Fibroblast of lung (primary cell): Measurements from ENCODE around the gene NR2E3. TPM values are rescaled to one million over a fixed set of nuclear protein-coding genes. Genes with fewer than 3 reads are reported as not detected.

Source experiments
- DNase-seq, 2 donors: peaks; one replicate each; pipeline versions ENCODE4 v3.0.0 to v3.0.0-alpha.2; 2010; ENCODE audit warnings: low read depth in 2 of 2
- H2AFZ ChIP-seq: 2 replicates; pipeline ENCODE4 v1.5.1; 2012; ENCODE audit warnings: low read length, control low read depth, inconsistent platforms
- H3K27ac ChIP-seq: 2 replicates; pipeline ENCODE4 v1.5.1; 2011; ENCODE audit warnings: low read length, control low read depth; ENCODE audit not compliant: insufficient read depth
- H3K27me3 ChIP-seq: 2 replicates; pipeline ENCODE4 v1.5.1; 2011; ENCODE audit warnings: mild to moderate bottlenecking, low read length; ENCODE audit not compliant: control insufficient read depth, insufficient read depth
- H3K36me3 ChIP-seq: 2 replicates; pipeline ENCODE4 v1.5.1; 2011; ENCODE audit warnings: low read length; ENCODE audit not compliant: control insufficient read depth, insufficient read depth
- H3K4me1 ChIP-seq: 2 replicates; pipeline ENCODE4 v1.5.1; 2011; ENCODE audit warnings: low read length; ENCODE audit not compliant: control insufficient read depth, insufficient read depth; ENCODE audit errors: extremely low read depth
- H3K4me2 ChIP-seq: 2 replicates; pipeline ENCODE4 v1.5.1; 2011; ENCODE audit warnings: low read length, control low read depth; ENCODE audit not compliant: insufficient read depth; ENCODE audit errors: extremely low read depth
- H3K4me3 ChIP-seq, 4 experiments: fragments of 200-600 bp in 1 of 4; sonication (generic) in 1 of 4; replicated peaks in 1 of 4; 2 replicates each; pipeline ENCODE4 v1.5.1; 2011 to 2016; ENCODE audit warnings: low read length in 4 of 4, low read depth in 3 of 4, mild to moderate bottlenecking in 3 of 4, control low read depth in 2 of 4, inconsistent platforms in 1 of 4, mixed read lengths in 1 of 4; ENCODE audit not compliant: insufficient read depth in 1 of 4; ENCODE audit errors: control extremely low read depth in 1 of 4
- H3K79me2 ChIP-seq: 2 replicates; pipeline ENCODE4 v1.5.1; 2012; ENCODE audit warnings: mild to moderate bottlenecking, low read length, inconsistent platforms; ENCODE audit not compliant: control insufficient read depth, insufficient read depth
- H3K9ac ChIP-seq: 2 replicates; pipeline ENCODE4 v1.5.1; 2011; ENCODE audit warnings: mild to moderate bottlenecking, low read length, control low read depth; ENCODE audit not compliant: insufficient read depth
- H3K9me3 ChIP-seq: 2 replicates; pipeline ENCODE4 v1.5.1; 2012; ENCODE audit warnings: low read depth, low read length; ENCODE audit not compliant: control insufficient read depth, insufficient read depth
- H4K20me1 ChIP-seq: 2 replicates; pipeline ENCODE4 v1.5.1; 2011; ENCODE audit warnings: low read length; ENCODE audit not compliant: control insufficient read depth, insufficient read depth; ENCODE audit errors: extremely low read depth
- CTCF ChIP-seq, 2 donors: IDR thresholded peaks in 1 of 2; conservative IDR thresholded peaks in 1 of 2; 1 replicate in 1 of 2; 2 replicates in 1 of 2; pipeline ENCODE4 v1.5.1; 2011 to 2012; ENCODE audit warnings: low read length in 2 of 2, control low read depth in 1 of 2, inconsistent platforms in 1 of 2, low read depth in 1 of 2, mild to moderate bottlenecking in 1 of 2
- EZH2 ChIP-seq: IDR thresholded peaks from 2 replicates; pipeline ENCODE4 v1.5.1; 2012; ENCODE audit warnings: low read length, control low read depth, mild to moderate bottlenecking; ENCODE audit errors: missing control alignments
- polyA plus RNA-seq, 2 donors: library from polyadenylated mRNA; depleted of rRNA in 1 of 2; stranded (reverse) in 1 of 2; unstranded in 1 of 2; fragments of >200 nt; gene quantifications; 2 replicates each; pipeline ENCODE4 v1.2.1, GENCODE V29; 2011 to 2012; ENCODE audit warnings: missing spikeins in 1 of 2
- total RNA-seq: library from RNA; depleted of rRNA; stranded (reverse); fragments of >200 nt; gene quantifications from 2 replicates; pipeline ENCODE4 v1.2.1, GENCODE V29; 2014

NR2E3 gene
- total and polyA plus RNA-seq, 2 donors (not counting 1 experiment from before 2014, with no cell fraction given): 0.08 to 1.3 TPM

GRCh38 chr15:71822890-71823630 is 12.7 kb downstream of the NR2E3 start:
- no peak for DNase-seq
- H3K27me3 ChIP-seq: no peaks in the 10 kb centered on the region
- H3K9ac ChIP-seq: no peak overlapping the region
- H2AFZ ChIP-seq: no peak overlapping the region
- no peaks in the 10 kb centered on the region for H3K4me1 ChIP-seq
- H3K9me3 ChIP-seq: peaks cover 4% of the 10 kb centered on the region
- TF ChIP-seq CTCF (conservative IDR thresholded peaks at IDR 0.05 in 1 of 2, IDR thresholded peaks at IDR 0.05 in 1 of 2; ENCODE audit: low read depth in 1 of 2, low read length in 2 of 2) (no peak), EZH2 (no peak)
- H3K79me2 ChIP-seq: no peaks in the 10 kb centered on the region
- no peak overlapping the region for H3K4me3 ChIP-seq
- H3K36me3 ChIP-seq: no peaks in the 10 kb centered on the region
- H3K27ac ChIP-seq: no peak overlapping the region
- H3K4me2 ChIP-seq: no peak overlapping the region
- H4K20me1 ChIP-seq: no peaks in the 10 kb centered on the region

- Histone ChIP-seq H4K20me1 (no peaks in the 10 kb centered on the region), H3K79me2 (no peaks in the 10 kb centered on the region), H3K36me3 (no peaks in the 10 kb centered on the region), H3K27ac (no peak overlapping the region), H3K9me3 (peaks cover 4% of the 10 kb centered on the region), H2AFZ (no peak overlapping the region), H3K4me2 (no peak overlapping the region), H3K9ac (no peak overlapping the region), H3K4me3 (no peak overlapping the region), H3K4me1 (no peaks in the 10 kb centered on the region), H3K27me3 (no peaks in the 10 kb centered on the region)
- DNase-seq: no peak
- TF ChIP-seq EZH2 (no peak), CTCF (conservative IDR thresholded peaks at IDR 0.05 in 1 of 2, IDR thresholded peaks at IDR 0.05 in 1 of 2; ENCODE audit: low read depth in 1 of 2, low read length in 2 of 2) (no peak)
These were observed 13.4 kb downstream of the NR2E3 start for GRCh38 chr15:71823801-71824200.

GRCh38 chr15:71825021-71825730 is 14.8 kb downstream of the NR2E3 start:
- peaks cover 2% of the 10 kb centered on the region for H3K36me3 ChIP-seq

More at GRCh38 chr15:71825021-71825730, 14.8 kb downstream of the NR2E3 start:
- Histone ChIP-seq H3K27ac (no peak overlapping the region), H3K4me3 (no peak overlapping the region), H3K9ac (no peak overlapping the region), H3K27me3 (no peaks in the 10 kb centered on the region), H3K4me1 (no peaks in the 10 kb centered on the region), H3K79me2 (no peaks in the 10 kb centered on the region), H4K20me1 (no peaks in the 10 kb centered on the region), H2AFZ (no peak overlapping the region), H3K9me3 (peaks cover 4% of the 10 kb centered on the region), H3K4me2 (no peak overlapping the region)
- no peak for DNase-seq
- TF ChIP-seq CTCF (conservative IDR thresholded peaks at IDR 0.05 in 1 of 2, IDR thresholded peaks at IDR 0.05 in 1 of 2; ENCODE audit: low read depth in 1 of 2, low read length in 2 of 2) (no peak), EZH2 (no peak)
